ENCODE results near the gene ESRRB.

The ESRRB gene

GRCh38 chr14:76375947-76376404 lies at the start of gene ESRRB:
Gene ESRRB, plus strand, starts transcription at chr14:76376137. Its CDS starts 265 bp downstream, at chr14:76376402.
- DNase-seq (no peak), ATAC-seq (no peak)

GRCh38 chr14:76326918-76327689 lies 48.8 kb upstream of the ESRRB start:
- no peak for ATAC-seq

GRCh38 chr14:76328457-76329137 lies 47.3 kb upstream of the ESRRB start:
- no peak for DNase-seq
- ATAC-seq = no peak

More at GRCh38 chr14:76326918-76327689, 48.8 kb upstream of the ESRRB start:
- no peak for DNase-seq

GRCh38 chr14:76329154-76329928 lies 46.6 kb upstream of the ESRRB start:
- no peak for DNase-seq
- no peak for ATAC-seq

- ATAC-seq (no peak), DNase-seq (no peak)
Measured at GRCh38 chr14:76329951-76330350, 46.0 kb upstream of the ESRRB start.

- DNase-seq = no peak
- no peak for ATAC-seq
Measured at GRCh38 chr14:76330411-76331327, 45.3 kb upstream of the ESRRB start.

- DNase-seq (no peak), ATAC-seq (no peak)
Measured at GRCh38 chr14:76331328-76332011, 44.5 kb upstream of the ESRRB start.

- no peak for DNase-seq
- ATAC-seq = no peak
Measured at GRCh38 chr14:76333664-76334063, 42.3 kb upstream of the ESRRB start.

- no peak for ATAC-seq
- no peak for DNase-seq
Measured at GRCh38 chr14:76334316-76334715, 41.6 kb upstream of the ESRRB start.

- ATAC-seq (no peak), DNase-seq (no peak)
Measured at GRCh38 chr14:76336876-76337275, 39.1 kb upstream of the ESRRB start.

GRCh38 chr14:76337635-76338545 lies 38.0 kb upstream of the ESRRB start:
- DNase-seq (no peak), ATAC-seq (no peak)

GRCh38 chr14:76339728-76340615 lies 36.0 kb upstream of the ESRRB start:
- DNase-seq (no peak), ATAC-seq (no peak)

GRCh38 chr14:76343386-76343785 lies 32.6 kb upstream of the ESRRB start:
- no peak for DNase-seq
- ATAC-seq = no peak

GRCh38 chr14:76346391-76347160 lies 29.4 kb upstream of the ESRRB start:
- DNase-seq (no peak), ATAC-seq (no peak)

- ATAC-seq = no peak
- DNase-seq = no peak
Measured at GRCh38 chr14:76348898-76349297, 27.0 kb upstream of the ESRRB start.

GRCh38 chr14:76349993-76350392 lies 25.9 kb upstream of the ESRRB start:
- DNase-seq (no peak), ATAC-seq (no peak)

GRCh38 chr14:76350671-76351070 lies 25.3 kb upstream of the ESRRB start:
- DNase-seq (no peak), ATAC-seq (no peak)

GRCh38 chr14:76351941-76352340 lies 24.0 kb upstream of the ESRRB start:
- ATAC-seq = no peak
- no peak for DNase-seq
